ENCODE measurements around the gene DCUN1D1. TPM values are rescaled to one million over a fixed set of nuclear protein-coding genes. Genes with fewer than 3 reads are reported as not detected.

DCUN1D1 gene
- total and polyA plus RNA-seq, 10 of the 15 experiments (the other 5 are each of a cell fraction or from before 2014, with no cell fraction given): 19.8 to 47.4 (median 30.8) TPM

GRCh38 chr3:182937293-182938051 is 42.9 kb downstream of the DCUN1D1 start (continued):
- TF ChIP-seq ZZZ3 (IDR thresholded peaks at IDR 0.05; ENCODE audit: control insufficient read depth, insufficient read length, low read depth) (no peak), HDAC6 (IDR thresholded peaks at IDR 0.05; ENCODE audit: unreplicated experiment) (no peak), SUZ12 (IDR thresholded peaks at IDR 0.05; ENCODE audit: unreplicated experiment) (no peak), NFXL1 (IDR thresholded peaks at IDR 0.05; ENCODE audit: borderline replicate concordance) (no peak), ZNF384 (IDR thresholded peaks at IDR 0.05; ENCODE audit: borderline replicate concordance, low read depth, low read length) (no peak), TCF3 (IDR thresholded peaks at IDR 0.05; ENCODE audit: borderline replicate concordance, insufficient read depth, low read depth, low read length) (no peak), TBL1XR1 (IDR thresholded peaks at IDR 0.05; ENCODE audit: low read depth, low read length) (no peak), WRNIP1 (IDR thresholded peaks at IDR 0.05; ENCODE audit: borderline replicate concordance, low read depth, low read length) (no peak), IKZF2 (IDR thresholded peaks at IDR 0.05) (peak; percentile 30 to 41; a peak in 1 of 4 replicates), POLR2AphosphoS5 (IDR thresholded peaks at IDR 0.05; ENCODE audit: low read length) (no peak), RUNX3 (IDR thresholded peaks at IDR 0.05; ENCODE audit: low read length) (peak; percentile 87), ATF7 (IDR thresholded peaks at IDR 0.05; ENCODE audit: low read depth) (0 out of 2 replicates have a peak, but pooled peaks have one; percentile 18), POLR2AphosphoS2 (IDR thresholded peaks at IDR 0.05; ENCODE audit: low read depth, low read length) (no peak), RELA (IDR thresholded peaks at IDR 0.05; ENCODE audit: borderline replicate concordance, partially characterized antibody) (no peak)
- TF ChIP-seq, protein P1, sequence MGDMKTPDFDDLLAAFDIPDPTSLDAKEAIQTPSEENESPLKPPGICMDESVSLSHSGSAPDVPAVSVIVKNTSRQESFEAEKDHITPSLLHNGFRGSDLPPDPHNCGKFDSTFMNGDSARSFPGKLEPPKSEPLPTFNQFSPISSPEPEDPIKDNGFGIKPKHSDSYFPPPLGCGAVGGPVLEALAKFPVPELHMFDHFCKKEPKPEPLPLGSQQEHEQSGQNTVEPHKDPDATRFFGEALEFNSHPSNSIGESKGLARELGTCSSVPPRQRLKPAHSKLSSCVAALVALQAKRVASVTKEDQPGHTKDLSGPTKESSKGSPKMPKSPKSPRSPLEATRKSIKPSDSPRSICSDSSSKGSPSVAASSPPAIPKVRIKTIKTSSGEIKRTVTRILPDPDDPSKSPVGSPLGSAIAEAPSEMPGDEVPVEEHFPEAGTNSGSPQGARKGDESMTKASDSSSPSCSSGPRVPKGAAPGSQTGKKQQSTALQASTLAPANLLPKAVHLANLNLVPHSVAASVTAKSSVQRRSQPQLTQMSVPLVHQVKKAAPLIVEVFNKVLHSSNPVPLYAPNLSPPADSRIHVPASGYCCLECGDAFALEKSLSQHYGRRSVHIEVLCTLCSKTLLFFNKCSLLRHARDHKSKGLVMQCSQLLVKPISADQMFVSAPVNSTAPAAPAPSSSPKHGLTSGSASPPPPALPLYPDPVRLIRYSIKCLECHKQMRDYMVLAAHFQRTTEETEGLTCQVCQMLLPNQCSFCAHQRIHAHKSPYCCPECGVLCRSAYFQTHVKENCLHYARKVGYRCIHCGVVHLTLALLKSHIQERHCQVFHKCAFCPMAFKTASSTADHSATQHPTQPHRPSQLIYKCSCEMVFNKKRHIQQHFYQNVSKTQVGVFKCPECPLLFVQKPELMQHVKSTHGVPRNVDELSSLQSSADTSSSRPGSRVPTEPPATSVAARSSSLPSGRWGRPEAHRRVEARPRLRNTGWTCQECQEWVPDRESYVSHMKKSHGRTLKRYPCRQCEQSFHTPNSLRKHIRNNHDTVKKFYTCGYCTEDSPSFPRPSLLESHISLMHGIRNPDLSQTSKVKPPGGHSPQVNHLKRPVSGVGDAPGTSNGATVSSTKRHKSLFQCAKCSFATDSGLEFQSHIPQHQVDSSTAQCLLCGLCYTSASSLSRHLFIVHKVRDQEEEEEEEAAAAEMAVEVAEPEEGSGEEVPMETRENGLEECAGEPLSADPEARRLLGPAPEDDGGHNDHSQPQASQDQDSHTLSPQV (IDR thresholded peaks at IDR 0.05): no peak
